Heart left ventricle (tissue), 16 donors: Measurements from ENCODE around the gene CALHM3. TPM values are rescaled to one million over a fixed set of nuclear protein-coding genes. Genes with fewer than 3 reads are reported as not detected.

Experiments used
- ATAC-seq, 4 donors: fragments of 200-7000 bp; cut with Tn5 transposase; one replicate each; pipeline ENCODE4 v1.9.1; 2020 to 2022; ENCODE audit warnings: moderate library complexity in 4 of 4, mild to moderate bottlenecking in 3 of 4, moderate number of reproducible peaks in 1 of 4
- DNase-seq, 5 donors: peaks; one replicate each; pipeline ENCODE4 v3.0.0-alpha.2; 2020
- H3K27ac ChIP-seq, 12 donors: fragments of 200-600 bp; sonication (generic) in 4 of 12; one replicate each; pipeline versions ENCODE4 v1.5.0 to v1.8.0; 2016 to 2022; ENCODE audit warnings: mild to moderate bottlenecking in 2 of 12
- H3K27me3 ChIP-seq, 9 donors: fragments of 200-600 bp; sonication (generic) in 2 of 9; one replicate each; pipeline versions ENCODE4 v1.5.1 to v1.8.0; 2016 to 2022; ENCODE audit warnings: mild to moderate bottlenecking in 3 of 9
- H3K36me3 ChIP-seq, 9 donors: fragments of 200-600 bp; sonication (generic) in 2 of 9; one replicate each; pipeline versions ENCODE4 v1.5.0 to v1.8.0; 2018 to 2022; ENCODE audit warnings: mild to moderate bottlenecking in 2 of 9
- H3K4me1 ChIP-seq, 12 donors: fragments of 200-600 bp; sonication (generic) in 4 of 12; one replicate each; pipeline versions ENCODE4 v1.5.0 to v1.8.0; 2016 to 2022; ENCODE audit warnings: mild to moderate bottlenecking in 3 of 12
- H3K4me3 ChIP-seq, 12 donors: fragments of 200-600 bp; sonication (generic) in 4 of 12; one replicate each; pipeline versions ENCODE4 v1.5.0 to v1.8.0; 2017 to 2022; ENCODE audit warnings: mild to moderate bottlenecking in 9 of 12, moderate library complexity in 4 of 12
- H3K9me3 ChIP-seq, 12 donors: fragments of 200-600 bp; sonication (generic) in 4 of 12; one replicate each; pipeline versions ENCODE4 v1.5.0 to v1.8.0; 2016 to 2022; ENCODE audit warnings: mild to moderate bottlenecking in 1 of 12
- CTCF ChIP-seq, 12 donors: fragments of 200-600 bp; sonication (generic) in 4 of 12; IDR thresholded peaks; one replicate each; pipeline versions ENCODE4 v1.5.0 to v1.8.0; 2018 to 2022; ENCODE audit warnings: antibody characterized with exemption in 12 of 12, mild to moderate bottlenecking in 5 of 12
- POLR2A ChIP-seq, 2 donors: fragments of 450-650 bp; IDR thresholded peaks; one replicate each; pipeline ENCODE4 v1.6.1; 2017; ENCODE audit warnings: antibody characterized with exemption in 2 of 2, mild to moderate bottlenecking in 2 of 2, moderate library complexity in 2 of 2
- WGBS, 4 donors: extraction: QIAGEN DNeasy Blood & Tissue Kit in 2 of 4; methylation state at CpG; one replicate each; pipeline versions ENCODE4 v1.1.5 to v1.1.7; 2013 to 2018; 5-methylcytosine and 5-hydroxymethylcytosine counted together
- intact Hi-C, 10 donors: fragments of 100-400 bp; cut with DNase I; formaldehyde crosslinking; loops; one replicate each; pipeline versions ENCODE4 v1.11.1 to v1.14.2; 2022
- polyA plus RNA-seq, 2 donors: library from polyadenylated mRNA; stranded (reverse); fragments of 200-250 nt; gene quantifications; one replicate each; pipeline ENCODE4 v1.2.3, GENCODE V29; 2013
- total RNA-seq, 9 donors: library from RNA; depleted of rRNA in 2 of 9; stranded (reverse); fragments of >200 nt in 2 of 9; fragmentation: NEBNext Ultra II Directional in 3 of 9; extraction: Animal tissue kit (Norgen Biotek cat#: 25700) in 3 of 9; gene quantifications; one replicate each; pipeline versions ENCODE4 v1.1.0 to v1.2.4, GENCODE V29; 2016 to 2023
- donor health status: ischemic (EF 13 %, LVEDD 7.1; RV severe dilation, severe dysfunction).
- donor health status: healthy with polysubstance abuse.
- donor health status: DM: no; HTN: yes; CAD: no.
- donor health status: DM: no; HTN: no; CAD: no.
- donor health status: ischemic (EF 25% LVEDD 6.9; RV normal size, moderate dysfunction).
- donor health status: ischemic (EF 25% LVEDD 5.7; RV mildly dilated, moderate dysfunction).
- donor health status: healthy.
- donor health status: DM: yes; HTN: yes; CAD: no.
- donor health status: ischemic (EF 35%, LVEDD 5.7; RV mildly dilated, moderate dysfunction).
- donor health status: nonischemic (EF 11% LVEDD 7.7; RV severe dilation, severe dysfunction).
- donor health status: DM: yes; HTN: yes; CAD: no.
- donor health status: PGD.
- donor health status: ischemic (EF 29% LVEDD 5.4; RV normal size, mild dysfunction).
- donor health status: nonischemic (EF 23%, LVEDD 6.1; RV moderate dilation, normal function).

The CALHM3 gene
- total and polyA plus RNA-seq, 11 donors = not detected

DNA sequence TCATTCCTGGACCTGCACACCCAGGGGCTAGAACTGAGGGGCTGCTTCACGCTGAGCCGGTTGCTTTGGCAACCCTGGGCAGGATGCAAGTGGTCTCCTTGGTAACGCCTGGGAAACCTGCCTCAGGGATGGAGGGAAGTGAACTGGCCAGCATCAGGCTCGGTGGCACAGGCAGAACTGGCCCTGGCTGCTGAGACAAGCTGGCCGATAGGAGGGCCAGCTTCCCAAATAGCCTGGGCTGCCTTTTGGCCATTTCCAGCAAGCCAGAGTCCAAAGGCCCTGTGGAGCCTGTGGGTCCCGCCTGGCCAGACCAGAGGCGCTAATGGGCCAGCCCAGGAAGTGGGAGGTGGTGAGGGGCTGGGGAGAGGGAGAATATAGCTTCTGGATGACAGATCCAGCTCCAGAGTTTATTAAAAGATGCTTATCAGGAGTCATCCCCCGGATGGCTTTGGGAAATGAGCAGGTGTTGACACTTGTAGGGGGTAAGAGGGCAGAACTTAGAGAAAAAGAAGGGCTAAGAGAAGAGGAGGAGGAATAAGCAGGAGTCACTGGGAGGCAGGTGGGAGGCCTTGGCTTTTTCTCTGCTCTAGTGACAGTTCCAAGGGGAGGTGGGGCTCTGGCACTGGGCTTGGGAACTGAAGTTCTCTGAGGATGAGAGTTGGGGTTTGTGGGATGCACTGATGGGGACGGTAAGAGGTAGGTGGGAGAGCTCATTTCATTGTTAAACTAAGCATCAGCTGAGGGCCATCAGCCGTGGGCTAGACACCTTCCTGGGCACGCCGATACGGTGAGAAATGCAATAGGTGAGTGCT lies 24.0 kb upstream of the CALHM3 start:
- TF ChIP-seq CTCF (IDR thresholded peaks at IDR 0.05) (no peak), POLR2A (IDR thresholded peaks at IDR 0.05) (no peak)
- no peak for DNase-seq
- H3K27me3 ChIP-seq = peaks cover 0 to 10% (median 0%) of the 10 kb centered on the region in 9 donors
- no peak for ATAC-seq
- intact Hi-C loops = no loop called here
- no peak overlapping the region for H3K27ac ChIP-seq
- H3K4me3 ChIP-seq = no peak overlapping the region
- WGBS, 4 donors = 66 to 76% (median 74%) methylated on average over 12 to 13 of the region's 13 CpGs
- no peaks in the 10 kb centered on the region for H3K36me3 ChIP-seq
- H3K9me3 ChIP-seq = no peaks in the 10 kb centered on the region
- H3K4me1 ChIP-seq = peaks cover 0 to 8% (median 6%) of the 10 kb centered on the region in 12 donors

DNA sequence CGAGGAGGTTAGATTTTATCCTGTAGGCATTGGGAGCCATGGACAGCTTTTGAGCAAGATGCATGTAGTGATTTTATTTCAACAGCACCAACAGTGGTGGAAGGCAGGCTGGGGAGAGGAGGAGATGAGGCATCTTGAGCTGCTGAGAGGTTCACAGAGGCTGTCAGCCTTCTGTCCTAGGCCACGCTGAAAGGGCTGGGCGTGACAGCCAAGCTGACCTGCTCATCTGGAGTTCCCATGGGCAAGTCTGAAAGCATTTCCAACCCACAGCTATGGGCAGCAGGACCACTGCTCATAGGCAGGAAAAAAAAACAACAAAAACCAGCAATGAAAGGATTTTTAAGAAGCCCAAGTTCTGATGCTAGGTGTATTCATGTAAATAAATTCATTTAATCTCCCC lies 22.1 kb upstream of the CALHM3 start:
- no peak for TF ChIP-seq POLR2A (IDR thresholded peaks at IDR 0.05)
- TF ChIP-seq CTCF (IDR thresholded peaks at IDR 0.05) = no peak
- H3K36me3 ChIP-seq = no peaks in the 10 kb centered on the region
- no peak for ATAC-seq
- peaks cover 0 to 8% (median 6%) of the 10 kb centered on the region in 12 donors for H3K4me1 ChIP-seq
- no peak overlapping the region for H3K27ac ChIP-seq
- peaks cover 0 to 14% (median 0%) of the 10 kb centered on the region in 9 donors for H3K27me3 ChIP-seq
- no peak overlapping the region for H3K4me3 ChIP-seq
- intact Hi-C loops = no loop called here
- WGBS, 4 donors = 89 to 95% (median 92%) methylated on average over 3 of the region's 3 CpGs
- H3K9me3 ChIP-seq = no peaks in the 10 kb centered on the region
- no peak for DNase-seq

DNA sequence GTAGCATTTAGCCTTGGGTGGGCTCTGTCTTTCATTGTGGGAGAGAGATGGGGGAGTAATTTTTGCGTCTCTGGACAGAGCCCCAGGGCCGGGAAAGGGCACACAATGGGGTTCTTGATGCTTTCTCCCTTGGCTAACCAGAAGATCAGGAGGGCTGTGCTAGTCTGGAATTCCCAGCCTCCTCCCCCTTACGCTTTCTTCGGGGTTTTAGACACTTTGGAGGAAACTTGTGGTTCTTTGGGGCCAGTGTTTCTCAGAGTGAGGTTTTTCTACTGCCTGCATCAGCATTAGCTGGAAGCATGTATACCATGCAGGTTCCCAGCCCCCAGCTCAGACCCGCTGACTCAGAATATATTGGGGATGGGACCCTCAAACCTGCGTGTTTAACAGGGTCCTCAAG lies 21.4 kb upstream of the CALHM3 start:
- H3K4me3 ChIP-seq = no peak overlapping the region
- intact Hi-C loops = no loop called here
- no peak for DNase-seq
- no peaks in the 10 kb centered on the region for H3K36me3 ChIP-seq
- H3K9me3 ChIP-seq = no peaks in the 10 kb centered on the region
- TF ChIP-seq POLR2A (IDR thresholded peaks at IDR 0.05) = no peak
- no peak for TF ChIP-seq CTCF (IDR thresholded peaks at IDR 0.05)
- peaks cover 0 to 16% (median 0%) of the 10 kb centered on the region in 9 donors for H3K27me3 ChIP-seq
- WGBS, 4 donors = 76 to 85% (median 82%) methylated on average over 6 of the region's 6 CpGs
- ATAC-seq = no peak
- peaks cover 0 to 8% (median 6%) of the 10 kb centered on the region in 12 donors for H3K4me1 ChIP-seq
- H3K27ac ChIP-seq = no peak overlapping the region

- intact Hi-C loops = no loop called here
- no peak for DNase-seq
- H3K27ac ChIP-seq = no peak overlapping the region
- H3K36me3 ChIP-seq = no peaks in the 10 kb centered on the region
- no peaks in the 10 kb centered on the region for H3K9me3 ChIP-seq
- no peak overlapping the region for H3K4me3 ChIP-seq
- H3K27me3 ChIP-seq = peaks cover 0 to 22% (median 0%) of the 10 kb centered on the region in 9 donors
- ATAC-seq = no peak
- TF ChIP-seq POLR2A (IDR thresholded peaks at IDR 0.05) (no peak), CTCF (IDR thresholded peaks at IDR 0.05) (no peak)
- WGBS, 4 donors = 60 to 68% (median 62%) methylated on average over 7 of the region's 7 CpGs
- H3K4me1 ChIP-seq = peaks cover 0 to 8% (median 6%) of the 10 kb centered on the region in 12 donors
Observed at GRCh38 chr10:103499881-103500280, 20.8 kb upstream of the CALHM3 start.
